Measurements from ENCODE around the gene RAB3IL1.
A peak's percentile ranks its signal among the peaks of the same experiment; 100 is the strongest.
"Not testable (repeated sequence)": the region's sequence is repeated elsewhere in the genome, so short reads cannot be mapped to it uniquely, and the experiment has no call there.

RAB3IL1 gene

GRCh38 chr11:61885784-61886580, 31.4 kb downstream of the RAB3IL1 start:
- DNase-seq (ENCODE audit: low read depth, low spot score) = peak; percentile 75

DNA sequence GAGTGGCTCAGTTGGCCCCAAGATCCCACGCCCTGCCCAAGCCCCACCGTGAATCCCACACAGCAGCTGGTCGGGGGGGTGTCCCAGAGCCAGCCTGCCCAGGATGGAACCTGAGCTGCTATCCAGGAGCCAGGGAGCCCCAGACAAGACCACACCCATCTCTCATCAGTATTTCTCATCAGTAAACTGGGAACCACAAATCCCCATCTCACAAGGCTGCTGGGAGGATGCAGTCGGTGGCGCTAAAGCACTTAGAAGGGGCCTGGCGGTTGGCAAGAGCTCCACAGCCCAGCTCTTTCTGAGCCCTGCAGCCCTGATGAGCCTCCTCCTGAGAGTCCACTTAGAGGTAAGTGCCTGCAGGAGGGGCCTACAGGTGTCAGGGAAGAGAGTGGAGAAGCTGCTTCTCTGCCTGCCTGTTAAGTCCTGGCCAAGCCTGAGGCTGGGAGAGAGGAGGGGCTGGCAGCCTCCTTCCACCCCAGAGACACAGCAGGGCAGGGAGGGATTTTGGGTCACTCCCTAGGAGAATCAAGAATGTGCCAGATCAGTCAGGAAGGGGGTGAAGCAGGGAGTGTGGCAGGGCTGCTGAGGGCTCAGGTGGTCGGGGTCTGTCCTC, 32.1 kb downstream of the RAB3IL1 start:
- DNase-seq (ENCODE audit: low read depth, low spot score) = peak; percentile 66

DNA sequence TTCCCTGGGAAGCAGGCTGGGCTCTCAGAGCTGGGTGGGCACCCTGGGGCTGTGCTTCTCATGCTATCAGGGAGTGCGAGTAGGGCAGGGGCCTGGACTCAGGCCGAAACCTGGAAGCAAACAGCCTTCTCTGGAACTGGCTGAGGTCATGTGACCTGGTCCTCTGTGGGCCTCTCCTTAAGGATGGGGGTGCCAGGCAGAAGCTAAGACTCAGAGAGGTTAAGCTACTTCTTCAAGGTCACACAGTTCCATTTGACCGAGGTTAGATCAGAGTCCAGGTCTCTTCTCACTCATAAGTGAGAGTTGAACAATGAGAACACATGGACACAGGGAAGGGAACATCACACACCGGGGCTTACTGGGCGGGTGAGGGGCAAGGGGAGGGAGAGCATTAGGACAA, 33.4 kb downstream of the RAB3IL1 start:
- no peak for DNase-seq (ENCODE audit: low read depth, low spot score)

DNA sequence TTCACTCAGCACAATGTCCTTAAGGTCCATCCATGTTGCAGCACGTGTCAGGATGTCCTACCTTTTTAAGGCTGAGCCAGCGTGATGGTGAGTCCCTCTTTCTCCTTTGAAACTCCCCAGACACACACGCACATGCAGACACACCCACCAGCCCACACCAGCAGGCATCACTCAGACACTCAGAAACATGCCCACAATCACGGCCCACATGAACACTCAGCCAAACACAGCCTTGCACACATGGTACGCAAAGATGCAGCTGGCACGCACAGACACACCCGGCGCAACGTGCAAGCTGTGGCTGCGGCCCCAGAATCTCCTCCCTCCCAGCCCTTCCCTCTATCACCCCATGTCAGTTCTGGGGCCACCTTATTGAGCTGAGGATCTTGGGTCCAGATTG, 34.0 kb downstream of the RAB3IL1 start:
- no peak for DNase-seq (ENCODE audit: low read depth, low spot score)

DNA sequence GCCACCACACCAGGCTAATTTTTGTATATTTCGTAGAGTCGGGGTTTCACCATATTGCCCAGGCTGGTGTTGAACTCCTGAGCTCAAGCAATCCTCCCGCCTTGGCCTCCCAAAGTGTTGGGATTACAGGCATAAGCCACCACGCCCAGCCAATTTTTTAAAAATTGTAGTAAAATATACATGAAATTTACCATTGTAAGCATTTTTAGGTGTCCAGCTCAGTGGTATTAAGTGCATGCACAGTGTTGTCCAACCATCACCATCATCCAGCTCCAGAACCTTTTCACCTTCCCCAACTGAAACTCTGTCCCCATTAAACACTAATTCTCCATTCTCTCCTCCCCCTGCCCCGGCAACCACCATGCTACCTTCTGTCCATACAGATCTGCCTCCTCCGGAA, 34.5 kb downstream of the RAB3IL1 start:
- no peak for DNase-seq (ENCODE audit: low read depth, low spot score)

DNA sequence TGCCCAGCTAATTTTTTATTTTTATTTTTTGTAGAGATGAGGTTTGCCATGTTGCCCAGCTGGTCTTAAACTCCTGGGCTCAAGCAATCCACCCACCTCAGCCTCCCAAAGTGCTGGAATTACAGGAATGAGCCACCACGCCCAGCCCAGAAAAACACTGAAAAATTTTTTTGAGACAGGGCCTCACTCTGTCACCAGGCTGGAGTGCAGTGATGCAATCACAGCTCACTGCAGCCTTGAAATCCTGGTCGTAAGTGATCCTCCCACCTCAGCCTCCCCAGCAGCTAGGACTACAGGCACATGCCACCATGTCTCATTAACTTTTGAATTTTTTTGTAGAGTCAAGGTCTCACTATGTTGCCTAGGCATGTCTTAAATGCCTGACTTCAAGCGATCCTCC, 35.1 kb downstream of the RAB3IL1 start:
- not testable (repeated sequence) for DNase-seq (ENCODE audit: low read depth, low spot score)

- peak; percentile 62 for DNase-seq (ENCODE audit: low read depth, low spot score)
Measured at GRCh38 chr11:61881397-61881796, 36.0 kb downstream of the RAB3IL1 start.

DNA sequence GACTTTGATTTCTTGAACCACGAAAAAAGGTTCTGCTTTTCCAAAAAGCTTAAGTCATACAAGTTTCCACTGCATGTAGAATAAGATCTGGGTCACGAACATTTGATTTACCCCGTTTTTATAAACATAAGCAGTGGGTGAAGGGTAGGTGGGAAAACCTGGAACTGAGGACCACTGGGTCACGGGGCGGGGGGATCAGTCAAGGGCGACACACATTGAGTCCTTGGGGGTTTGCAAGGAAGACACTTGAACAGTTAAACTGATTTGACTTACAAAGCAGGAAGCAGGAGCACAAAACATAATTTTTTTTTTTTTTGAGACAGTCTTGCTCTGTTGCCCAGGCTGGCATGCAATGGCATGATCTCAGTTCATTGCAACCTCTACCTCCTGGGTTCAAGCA, 36.9 kb downstream of the RAB3IL1 start:
- DNase-seq (ENCODE audit: low read depth, low spot score) = no peak

- DNase-seq (ENCODE audit: low read depth, low spot score) = no peak
Measured at GRCh38 chr11:61880031-61880430, 37.3 kb downstream of the RAB3IL1 start.

DNA sequence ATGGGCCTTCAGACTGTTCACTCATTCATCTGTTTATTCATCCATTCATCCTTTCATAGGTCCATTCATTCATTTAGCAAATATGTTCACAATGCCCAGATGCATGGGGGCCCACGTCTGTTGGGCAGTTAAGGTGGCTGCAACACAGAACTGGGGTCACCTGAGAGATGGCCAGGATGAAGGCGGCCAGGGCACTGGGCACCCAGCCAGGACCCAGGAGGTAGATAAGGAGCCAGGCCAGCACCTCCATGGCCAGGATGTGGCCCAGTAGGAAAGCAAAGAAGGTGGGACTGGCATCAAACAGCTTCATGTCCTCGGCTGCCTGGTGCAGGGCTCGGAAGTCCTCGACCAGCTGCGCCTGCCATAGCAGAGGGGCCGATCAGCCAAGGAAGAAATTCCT, 38.2 kb downstream of the RAB3IL1 start:
- DNase-seq (ENCODE audit: low read depth, low spot score) = no peak

DNA sequence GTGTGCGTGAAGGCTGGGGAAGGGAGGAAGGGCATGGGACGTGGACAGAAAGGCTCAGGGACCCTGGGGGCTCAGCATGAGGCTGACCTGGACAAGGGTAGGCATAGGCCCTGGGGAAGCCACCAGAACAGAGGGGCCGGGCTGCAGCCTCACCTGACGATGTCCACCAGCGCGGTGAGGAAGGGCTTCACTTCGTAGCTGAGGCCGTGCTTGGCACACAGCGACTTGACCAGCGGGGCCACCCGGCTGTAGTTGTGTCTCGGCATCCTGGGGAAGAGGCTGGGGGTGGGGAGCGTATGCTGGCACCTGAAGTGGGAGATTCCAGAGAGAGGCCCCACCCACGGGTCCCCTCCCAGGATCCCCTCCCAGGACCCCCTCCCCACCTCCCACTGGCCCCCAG, 41.7 kb downstream of the RAB3IL1 start:
- DNase-seq (ENCODE audit: low read depth, low spot score) = no peak

DNA sequence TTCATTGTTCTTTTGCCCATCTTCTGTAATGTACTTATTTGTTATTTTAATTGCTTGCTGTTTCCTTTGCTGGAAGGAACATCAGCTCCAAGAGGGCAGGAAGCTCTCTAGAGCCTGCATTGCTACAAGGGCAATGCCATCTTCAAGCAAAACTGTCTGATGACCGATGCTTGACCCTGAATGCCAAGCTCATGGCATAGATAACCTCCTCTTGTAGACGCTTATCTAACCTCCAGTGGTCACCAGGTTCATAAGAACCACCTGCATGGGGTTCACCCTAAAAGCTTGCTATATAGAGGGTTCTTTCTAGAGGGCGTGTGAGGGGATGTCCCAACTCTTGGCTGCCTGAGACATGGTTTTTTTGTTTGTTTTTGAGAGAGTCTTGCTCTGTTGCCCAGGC, 42.5 kb downstream of the RAB3IL1 start:
- no peak for DNase-seq (ENCODE audit: low read depth, low spot score)

DNA sequence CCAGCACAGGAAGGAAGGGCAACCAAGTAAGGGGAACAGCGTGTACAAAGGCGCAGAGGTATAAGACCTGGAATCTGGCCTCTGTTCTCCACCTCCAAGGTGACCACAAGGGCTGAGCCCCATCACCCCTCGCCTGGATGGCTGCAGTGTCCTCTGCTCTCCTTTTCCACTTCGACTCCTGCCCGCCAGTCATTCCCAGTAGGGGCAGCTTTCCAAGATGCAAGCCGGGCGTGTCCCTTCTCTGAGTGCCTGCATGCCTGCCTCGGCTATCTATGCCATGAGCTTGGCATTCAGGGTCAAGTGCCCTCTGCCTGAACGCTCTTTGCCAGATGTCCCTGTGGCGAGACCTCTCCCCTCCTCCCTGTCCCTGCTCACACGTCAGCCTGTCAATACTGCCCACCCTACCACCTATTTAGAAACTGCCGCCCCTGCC, 43.0 kb downstream of the RAB3IL1 start:
- DNase-seq (ENCODE audit: low read depth, low spot score) = no peak

DNA sequence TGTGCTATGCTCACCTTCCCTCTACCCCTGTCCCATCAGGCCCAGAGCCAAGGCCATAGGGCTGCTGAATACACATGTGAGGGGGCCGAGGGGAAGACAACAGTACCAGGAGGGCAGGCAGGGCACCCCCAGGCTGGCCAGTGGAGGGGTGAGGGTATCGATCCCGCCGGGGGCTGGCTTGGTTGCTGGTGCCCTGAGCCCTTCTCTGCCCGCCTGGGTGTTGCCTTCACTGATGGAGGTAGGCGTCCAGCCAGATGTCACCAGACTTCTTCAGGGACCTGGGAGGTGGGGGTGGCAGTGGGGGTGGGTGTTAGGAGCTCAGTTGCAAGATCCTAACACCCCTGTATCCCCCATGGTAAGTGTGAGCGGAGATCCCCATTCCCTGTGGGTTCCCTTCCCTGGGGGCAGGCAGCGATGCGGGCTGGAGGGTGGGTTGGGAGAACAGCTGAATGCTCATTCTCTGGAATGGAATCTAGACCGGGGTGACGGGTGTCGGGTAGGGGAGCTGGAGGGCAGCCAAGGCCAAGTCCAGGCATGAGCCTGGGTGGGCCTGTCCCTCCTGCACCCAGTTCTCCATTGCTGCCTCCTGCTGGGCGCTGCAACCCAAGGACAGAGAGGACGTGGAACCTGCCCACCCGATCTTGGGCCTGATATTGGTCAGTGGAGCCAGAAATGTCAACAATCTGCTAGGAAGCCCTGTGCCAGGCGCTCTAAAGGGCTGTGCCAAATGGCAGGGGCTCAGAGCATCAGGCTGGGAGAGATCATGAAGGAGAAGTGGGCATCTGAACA, 43.6 kb downstream of the RAB3IL1 start:
- no peak for DNase-seq (ENCODE audit: low read depth, low spot score)

DNA sequence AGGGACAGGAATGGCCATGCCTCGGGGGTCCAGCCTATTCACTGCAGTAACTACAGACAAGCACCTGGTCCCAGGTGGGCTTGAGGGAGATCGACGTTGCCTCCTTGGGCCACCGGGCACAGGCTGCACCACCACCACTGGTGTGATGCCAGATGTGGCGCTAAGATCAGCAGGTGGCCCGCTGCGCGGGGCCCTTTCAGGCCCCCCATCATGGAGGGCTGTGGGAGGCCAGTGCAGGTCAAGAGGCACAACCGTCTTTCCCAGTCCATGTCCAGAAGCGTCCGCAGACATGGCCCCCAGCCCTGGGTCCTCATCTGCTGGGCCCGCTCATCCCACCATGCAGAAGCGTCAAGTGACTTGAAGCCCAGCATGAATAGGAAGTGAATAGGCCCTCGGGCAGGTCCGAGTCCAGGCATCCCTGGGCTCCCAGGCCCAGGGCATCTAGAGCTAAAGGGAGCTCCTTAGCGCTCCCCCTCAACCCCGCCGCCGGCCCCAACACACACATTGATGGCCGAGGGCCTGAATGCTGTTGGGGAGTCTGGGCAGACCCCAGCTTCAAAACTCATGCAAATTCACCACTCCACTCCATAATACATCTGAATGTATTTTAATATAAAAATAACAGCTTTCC, 44.3 kb downstream of the RAB3IL1 start:
- no peak for DNase-seq (ENCODE audit: low read depth, low spot score)

DNA sequence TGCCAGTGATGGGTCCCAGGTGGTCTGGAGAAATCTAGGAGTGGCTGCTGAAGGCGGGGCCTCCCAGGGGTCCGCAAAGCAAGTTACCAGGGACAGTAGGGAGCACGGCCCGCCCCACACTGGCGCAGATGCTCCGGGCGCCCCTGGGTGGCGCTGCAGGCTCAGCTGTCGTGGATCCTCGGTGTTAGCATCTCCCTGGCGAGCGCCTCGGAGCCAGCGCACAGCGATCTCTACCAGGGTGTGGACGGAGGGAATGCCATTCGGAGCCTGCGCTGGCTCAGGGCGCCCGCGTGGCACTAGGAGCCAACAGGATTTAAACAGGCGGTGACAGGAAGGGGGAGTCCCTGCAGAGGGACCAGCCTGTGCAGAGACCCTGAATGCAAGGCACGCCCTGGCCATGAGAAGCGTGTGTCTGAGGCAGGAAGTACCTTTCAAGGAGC, 46.2 kb downstream of the RAB3IL1 start:
- peak; percentile 95 for DNase-seq (ENCODE audit: low read depth, low spot score)

DNA sequence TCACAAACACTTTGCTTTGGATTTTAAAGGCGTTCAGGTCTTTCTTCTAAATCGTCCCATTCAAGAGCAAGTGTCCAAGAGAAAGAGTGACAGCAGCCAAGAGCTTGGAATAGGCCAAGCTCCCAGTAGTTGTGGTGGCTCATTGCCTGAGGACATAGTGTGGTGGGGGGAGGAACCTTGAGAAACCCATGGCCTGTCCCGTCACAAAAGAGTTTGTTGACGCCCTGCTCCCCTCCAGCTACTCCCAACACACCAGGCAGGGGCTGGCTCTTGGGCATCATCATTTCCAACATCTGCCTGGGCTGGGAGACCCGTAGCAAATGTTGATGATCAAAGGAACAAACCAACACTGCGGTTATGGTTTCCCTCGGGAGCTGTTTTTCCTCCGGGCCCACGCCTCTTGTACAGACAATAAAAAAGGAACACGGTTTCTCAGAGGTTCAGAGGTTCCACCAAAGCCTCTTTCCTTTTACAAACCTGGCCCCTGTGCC, 46.8 kb downstream of the RAB3IL1 start:
- DNase-seq (ENCODE audit: low read depth, low spot score) = peak; percentile 61

DNA sequence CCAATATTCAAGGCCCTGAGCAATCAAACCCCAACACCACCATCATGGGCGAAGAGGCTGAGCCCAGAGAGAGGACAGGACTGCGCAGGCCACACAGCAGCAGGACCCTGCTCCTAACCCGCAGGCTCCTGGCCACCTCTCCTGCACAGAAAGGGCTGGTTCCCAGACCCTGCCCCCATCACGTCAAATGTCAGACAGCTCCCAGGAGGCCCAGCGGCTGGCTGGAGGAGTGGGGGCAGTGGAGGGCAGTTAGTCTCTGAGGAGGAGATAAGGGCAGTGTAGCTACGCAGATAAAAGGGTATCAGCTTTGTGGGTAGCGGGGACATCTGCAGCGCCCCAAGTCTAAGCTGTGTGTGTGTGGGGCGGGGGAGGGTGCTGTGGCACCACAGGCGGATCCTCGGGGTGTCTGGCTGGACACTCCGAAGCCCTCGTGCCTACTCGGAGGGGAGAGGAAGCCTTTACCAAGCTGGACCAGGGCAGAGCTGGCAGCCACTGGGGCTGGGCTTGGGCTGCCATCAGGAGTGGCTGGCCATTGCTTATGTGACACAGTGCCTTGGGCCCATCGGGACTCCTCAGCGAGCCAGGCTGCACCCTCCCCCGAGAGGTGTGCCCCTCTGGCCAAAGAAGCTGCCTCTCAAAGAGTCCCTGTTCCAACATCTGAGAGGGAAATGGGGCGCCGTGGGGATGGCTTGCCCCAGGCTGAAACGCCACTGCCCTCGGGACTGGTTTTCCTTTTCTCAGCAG, 47.5 kb downstream of the RAB3IL1 start:
- peak; percentile 61 for DNase-seq (ENCODE audit: low read depth, low spot score)

- DNase-seq (ENCODE audit: low read depth, low spot score) = no peak
Measured at GRCh38 chr11:61869429-61869707, 48.0 kb downstream of the RAB3IL1 start.

DNA sequence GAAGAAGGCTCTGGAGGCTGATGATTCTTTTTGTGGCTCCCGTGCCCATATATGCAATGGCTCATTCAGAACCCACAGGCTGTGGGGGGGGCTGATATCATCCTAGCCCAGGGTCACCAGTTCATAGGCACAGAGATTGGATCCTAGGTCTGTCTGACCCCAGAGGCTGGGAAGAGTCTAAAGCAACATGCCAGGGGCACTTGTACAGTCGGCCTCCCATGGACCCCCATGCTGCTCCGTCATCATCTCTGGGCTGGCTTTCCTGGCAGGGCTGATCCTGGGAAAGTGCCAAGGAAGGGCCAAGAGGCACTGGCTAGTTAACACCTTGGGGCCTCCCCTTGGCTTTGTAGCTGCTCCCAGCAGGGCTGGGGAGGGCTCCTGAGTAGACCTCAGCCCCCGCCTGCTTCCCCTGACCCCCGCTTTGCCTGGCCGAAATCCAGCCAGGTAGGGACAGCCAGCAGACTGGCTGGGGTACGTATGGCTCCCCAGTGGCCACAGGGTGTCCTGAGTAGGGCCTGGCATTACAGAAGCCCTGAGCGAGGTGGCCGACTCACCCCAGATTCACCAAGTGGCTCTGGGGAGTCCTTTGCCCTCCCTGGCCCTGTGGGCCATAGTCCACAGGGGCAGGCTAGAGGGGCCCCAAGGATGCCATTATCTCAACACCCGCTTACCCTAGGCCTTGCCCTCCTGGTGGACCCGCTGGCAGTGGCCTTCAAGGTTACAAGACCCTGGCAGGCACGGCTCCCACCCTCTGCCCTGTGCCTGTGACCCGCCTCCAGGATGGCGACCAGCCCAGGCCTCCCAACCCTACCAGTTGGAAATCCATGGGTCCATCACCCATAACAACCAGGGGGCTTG, 48.6 kb downstream of the RAB3IL1 start:
- DNase-seq (ENCODE audit: low read depth, low spot score) = no peak
